ENCODE measurements around the gene CLDN24.

DNA sequence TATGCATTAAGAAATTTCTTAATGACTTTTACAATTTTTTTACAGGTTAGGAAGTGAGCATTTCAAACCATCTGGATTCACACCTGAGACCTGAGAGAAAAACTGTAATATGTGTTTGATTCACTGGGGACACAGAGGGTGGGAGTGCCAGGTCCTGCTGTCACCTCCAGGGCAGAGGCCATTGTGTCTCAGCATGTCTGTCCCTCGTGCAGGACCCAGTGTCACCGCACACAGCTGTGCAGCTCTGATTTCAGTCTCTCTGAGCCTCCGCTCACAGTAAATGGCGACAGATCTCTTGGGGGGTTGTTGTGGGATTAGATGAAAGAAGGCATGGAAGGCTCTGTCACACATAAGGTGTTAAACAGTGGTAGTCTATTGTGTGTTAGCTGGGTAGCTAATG, 23.0 kb upstream of the CLDN24 start:
- TF ChIP-seq, protein P1, sequence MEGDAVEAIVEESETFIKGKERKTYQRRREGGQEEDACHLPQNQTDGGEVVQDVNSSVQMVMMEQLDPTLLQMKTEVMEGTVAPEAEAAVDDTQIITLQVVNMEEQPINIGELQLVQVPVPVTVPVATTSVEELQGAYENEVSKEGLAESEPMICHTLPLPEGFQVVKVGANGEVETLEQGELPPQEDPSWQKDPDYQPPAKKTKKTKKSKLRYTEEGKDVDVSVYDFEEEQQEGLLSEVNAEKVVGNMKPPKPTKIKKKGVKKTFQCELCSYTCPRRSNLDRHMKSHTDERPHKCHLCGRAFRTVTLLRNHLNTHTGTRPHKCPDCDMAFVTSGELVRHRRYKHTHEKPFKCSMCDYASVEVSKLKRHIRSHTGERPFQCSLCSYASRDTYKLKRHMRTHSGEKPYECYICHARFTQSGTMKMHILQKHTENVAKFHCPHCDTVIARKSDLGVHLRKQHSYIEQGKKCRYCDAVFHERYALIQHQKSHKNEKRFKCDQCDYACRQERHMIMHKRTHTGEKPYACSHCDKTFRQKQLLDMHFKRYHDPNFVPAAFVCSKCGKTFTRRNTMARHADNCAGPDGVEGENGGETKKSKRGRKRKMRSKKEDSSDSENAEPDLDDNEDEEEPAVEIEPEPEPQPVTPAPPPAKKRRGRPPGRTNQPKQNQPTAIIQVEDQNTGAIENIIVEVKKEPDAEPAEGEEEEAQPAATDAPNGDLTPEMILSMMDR (IDR thresholded peaks at IDR 0.05) = no peak
- TF ChIP-seq POLR2AphosphoS5 (IDR thresholded peaks at IDR 0.05) (no peak), EP300 (IDR thresholded peaks at IDR 0.05) (no peak), POLR2A (IDR thresholded peaks at IDR 0.05) (no peak)

Measured in upper lobe of left lung (tissue), 4 donors.